SK-N-SH (cell line): Measurements from ENCODE around the gene CERS1. TPM values are rescaled to one million over a fixed set of nuclear protein-coding genes. Genes with fewer than 3 reads are reported as not detected.

Experiments used
- CTCF ChIA-PET: fragments of 300-600, 350-600 bp; formaldehyde crosslinking; extraction: SDS; loops from one replicate; lab custom pipeline; 2021; lab: Yijun Ruan, JAX
- POLR2A ChIA-PET: fragments of 350-600 bp; sonication (Branson Sonifier 250); formaldehyde crosslinking; extraction: SDS; loops from one replicate; lab custom pipeline; 2020; ENCODE audit warnings: antibody characterized with exemption, inconsistent platforms; lab: Yijun Ruan, JAX
- DNase-seq: peaks from one replicate; pipeline ENCODE4 v3.0.0; 2012
- H2AFZ ChIP-seq: fragments of 200-600 bp; sonication (generic); 2 replicates; pipeline ENCODE4 v1.8.1; 2016; ENCODE audit warnings: antibody characterized with exemption, mild to moderate bottlenecking, low read depth
- H3F3A ChIP-seq: fragments of 200-600 bp; sonication (generic); replicated peaks from 2 replicates; pipeline ENCODE3; 2016; ENCODE audit warnings: antibody characterized with exemption, mild to moderate bottlenecking; ENCODE audit not compliant: insufficient read depth
- H3K27ac ChIP-seq, 2 experiments: fragments of 200-500 bp in 1 of 2; fragments of 200-600 bp in 1 of 2; sonication (Bioruptor generic) in 1 of 2; sonication (generic), shearing (Covaris generic) in 1 of 2; 2 replicates each; pipeline versions ENCODE4 v1.5.1 to v1.6.1; 2014 to 2016; ENCODE audit warnings: low read depth in 2 of 2, inconsistent platforms in 1 of 2, low read length in 1 of 2, mild to moderate bottlenecking in 1 of 2, mixed read lengths in 1 of 2
- H3K27me3 ChIP-seq: fragments of 200-600 bp; sonication (generic), shearing (Covaris generic); 2 replicates; pipeline ENCODE4 v1.6.1; 2016; ENCODE audit warnings: mixed run types; ENCODE audit not compliant: insufficient read depth
- H3K36me3 ChIP-seq, 2 experiments: fragments of 200-500 bp in 1 of 2; fragments of 200-600 bp in 1 of 2; sonication (Bioruptor generic) in 1 of 2; sonication (generic) in 1 of 2; replicated peaks in 1 of 2; 2 replicates each; pipeline versions ENCODE3 to v1.5.1; 2014 to 2016; ENCODE audit warnings: low read length in 1 of 2, mild to moderate bottlenecking in 1 of 2; ENCODE audit not compliant: insufficient read depth in 2 of 2, control insufficient read depth in 1 of 2
- H3K4me1 ChIP-seq, 2 experiments: fragments of 200-500 bp in 1 of 2; fragments of 200-600 bp in 1 of 2; sonication (Bioruptor generic) in 1 of 2; sonication (generic), shearing (Covaris generic) in 1 of 2; 2 replicates each; pipeline versions ENCODE4 v1.5.1 to v1.6.1; 2014 to 2016; ENCODE audit warnings: low read depth in 1 of 2, low read length in 1 of 2, mixed run types in 1 of 2; ENCODE audit not compliant: insufficient read depth in 2 of 2, control insufficient read depth in 1 of 2
- H3K4me2 ChIP-seq: fragments of 200-600 bp; sonication (generic), shearing (Covaris generic); 2 replicates; pipeline ENCODE4 v1.6.1; 2017; ENCODE audit warnings: mixed run types
- H3K4me3 ChIP-seq, 2 experiments: fragments of 200-500 bp in 1 of 2; fragments of 200-600 bp in 1 of 2; sonication (Bioruptor generic) in 1 of 2; sonication (generic), shearing (Covaris generic) in 1 of 2; 2 replicates each; pipeline versions ENCODE4 v1.5.1 to v1.8.1; 2014 to 2016; ENCODE audit warnings: low read depth in 2 of 2, inconsistent platforms in 1 of 2, low read length in 1 of 2, mild to moderate bottlenecking in 1 of 2, mixed read lengths in 1 of 2, moderate library complexity in 1 of 2
- H3K79me2 ChIP-seq: fragments of 200-600 bp; sonication (generic); 2 replicates; pipeline ENCODE4 v1.8.1; 2017; ENCODE audit warnings: mild to moderate bottlenecking; ENCODE audit not compliant: insufficient read depth
- H3K9ac ChIP-seq: fragments of 200-600 bp; sonication (generic); 2 replicates; pipeline ENCODE4 v1.6.1; 2017; ENCODE audit warnings: mixed run types
- H3K9me2 ChIP-seq: fragments of 200-600 bp; sonication (generic); 2 replicates; pipeline ENCODE4 v1.6.1; 2017; ENCODE audit warnings: mixed run types
- H3K9me3 ChIP-seq: fragments of 200-600 bp; sonication (generic); 2 replicates; pipeline ENCODE4 v1.6.1; 2017; ENCODE audit warnings: mixed run types, mild to moderate bottlenecking, moderate library complexity
- H4K20me1 ChIP-seq: fragments of 200-600 bp; sonication (generic); 2 replicates; pipeline ENCODE4 v1.6.1; 2017; ENCODE audit warnings: mild to moderate bottlenecking, mixed run types; ENCODE audit not compliant: insufficient read depth
- ELF1 ChIP-seq: IDR thresholded peaks from 2 replicates; pipeline ENCODE4 v1.4.0; 2012
- EP300 ChIP-seq, 2 experiments: IDR thresholded peaks; 2 replicates each; pipeline versions ENCODE4 v1.4.0 to v1.6.1; 2012; ENCODE audit warnings: borderline replicate concordance in 1 of 2, low read depth in 1 of 2, low read length in 1 of 2
- FOSL2 ChIP-seq: IDR thresholded peaks from 2 replicates; pipeline ENCODE4 v1.4.0; 2012; ENCODE audit warnings: low read depth, mild to moderate bottlenecking, moderate library complexity, borderline replicate concordance
- GABPA ChIP-seq: IDR thresholded peaks from 2 replicates; pipeline ENCODE4 v1.4.0; 2012; ENCODE audit warnings: low read depth, mild to moderate bottlenecking
- JUND ChIP-seq: IDR thresholded peaks from 2 replicates; pipeline ENCODE4 v1.4.0; 2012
- MEF2A ChIP-seq: IDR thresholded peaks from 2 replicates; pipeline ENCODE4 v1.4.0; 2012; ENCODE audit warnings: low read depth, borderline replicate concordance
- MXI1 ChIP-seq: IDR thresholded peaks from 2 replicates; pipeline ENCODE4 v1.6.1; 2012; ENCODE audit warnings: mild to moderate bottlenecking, low read depth, low read length, improper control_type of control experiment
- NRF1 ChIP-seq: IDR thresholded peaks from 2 replicates; pipeline ENCODE4 v1.6.1; 2012; ENCODE audit warnings: low read depth, mild to moderate bottlenecking, low read length
- POLR2AphosphoS5 ChIP-seq: IDR thresholded peaks from 2 replicates; pipeline ENCODE4 v1.6.1; 2012; ENCODE audit warnings: low read depth, low read length
- RAD21 ChIP-seq: IDR thresholded peaks from 2 replicates; pipeline ENCODE4 v1.6.1; 2012; ENCODE audit warnings: mild to moderate bottlenecking, low read length
- RCOR1 ChIP-seq: fragments of 150-350 bp; IDR thresholded peaks from 2 replicates; pipeline ENCODE4 v1.6.1; 2017; ENCODE audit warnings: antibody characterized with exemption, low read length
- RXRA ChIP-seq: IDR thresholded peaks from 2 replicates; pipeline ENCODE4 v1.4.0; 2012; ENCODE audit warnings: low read depth, mild to moderate bottlenecking, borderline replicate concordance
- TAF1 ChIP-seq: IDR thresholded peaks from 2 replicates; pipeline ENCODE4 v1.6.1; 2012; ENCODE audit warnings: low read depth, mild to moderate bottlenecking, low read length, moderate library complexity, borderline replicate concordance
- YY1 ChIP-seq: IDR thresholded peaks from 2 replicates; pipeline ENCODE4 v1.4.0; 2012; ENCODE audit warnings: low read depth, mild to moderate bottlenecking
- WGBS: methylation state at CpG from one replicate; pipeline ENCODE4 v1.1.6; 2017; ENCODE audit warnings: low lambda C conversion rate; 5-methylcytosine and 5-hydroxymethylcytosine counted together
- polyA plus RNA-seq, 3 experiments: library from polyadenylated mRNA; depleted of rRNA; stranded (reverse); fragments of >200 nt; gene quantifications; 2 replicates each; pipeline ENCODE4 v1.2.3, GENCODE V29; 2012
- TF ChIP-seq, protein P1 (sequence below): fragments of 200-600 bp; sonication (generic); IDR thresholded peaks from 2 replicates; pipeline ENCODE4 v1.6.1; 2017; ENCODE audit warnings: antibody characterized with exemption, mild to moderate bottlenecking, moderate library complexity
- TF ChIP-seq, protein P2 (sequence below): IDR thresholded peaks from 2 replicates; pipeline ENCODE4 v1.4.0; 2012; ENCODE audit warnings: low read depth
- TF ChIP-seq, protein P3 (sequence below): fragments of 150-350 bp; IDR thresholded peaks from 2 replicates; pipeline ENCODE4 v1.6.1; 2016; ENCODE audit warnings: mild to moderate bottlenecking, low read depth, low read length
- TF ChIP-seq, protein P4 (sequence below): IDR thresholded peaks from 2 replicates; pipeline ENCODE4 v1.4.0; 2012; ENCODE audit warnings: low read depth, borderline replicate concordance
- TF ChIP-seq, protein P5 (sequence below): IDR thresholded peaks from 2 replicates; pipeline ENCODE4; 2012

The CERS1 gene
- polyA plus RNA-seq, 1 of the 3 experiments (the other 2 are of a cell fraction) = 7.3 TPM

DNA sequence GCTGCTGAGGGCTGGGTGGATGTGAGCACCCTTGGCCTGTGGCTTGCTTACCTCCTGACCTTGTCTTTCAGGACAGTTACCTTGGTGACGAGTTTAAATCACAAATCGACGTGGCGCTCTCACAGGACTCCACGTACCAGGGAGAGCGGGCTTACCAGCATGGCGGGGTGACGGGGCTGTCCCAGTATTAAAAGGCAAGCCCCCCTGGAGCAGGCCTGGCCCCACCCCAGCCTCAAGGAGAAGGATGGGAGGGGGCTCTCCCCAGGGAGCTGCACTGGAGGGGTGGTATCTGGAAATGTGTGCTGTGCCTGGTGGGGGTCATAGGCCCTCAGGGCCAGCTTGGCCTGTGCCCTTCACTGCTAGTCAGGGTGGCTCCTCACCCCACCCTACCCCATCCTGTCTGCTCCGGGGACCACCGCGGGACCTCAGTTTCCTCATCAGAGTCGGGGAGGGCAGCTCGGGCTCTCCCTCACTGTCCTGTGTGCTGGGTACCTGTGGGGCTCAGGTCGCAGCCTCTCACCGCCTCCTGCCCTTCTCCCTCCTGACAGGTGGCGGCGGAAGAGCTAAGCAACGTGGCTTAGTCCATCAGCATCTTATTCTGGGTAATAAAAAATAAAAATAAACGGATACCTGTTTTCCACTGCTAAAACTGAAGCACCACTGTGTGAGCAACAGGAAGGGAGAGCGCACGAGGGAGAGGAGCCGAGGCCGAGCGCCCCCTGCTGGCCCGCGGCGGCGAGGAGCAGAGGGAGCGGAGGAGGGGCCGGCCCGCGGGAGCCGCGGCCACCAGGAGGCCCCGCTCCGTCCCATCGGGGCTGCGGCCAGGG, 29.8 kb downstream of the CERS1 start (continued):
- no peak for TF ChIP-seq MXI1
- TF ChIP-seq, protein P1, sequence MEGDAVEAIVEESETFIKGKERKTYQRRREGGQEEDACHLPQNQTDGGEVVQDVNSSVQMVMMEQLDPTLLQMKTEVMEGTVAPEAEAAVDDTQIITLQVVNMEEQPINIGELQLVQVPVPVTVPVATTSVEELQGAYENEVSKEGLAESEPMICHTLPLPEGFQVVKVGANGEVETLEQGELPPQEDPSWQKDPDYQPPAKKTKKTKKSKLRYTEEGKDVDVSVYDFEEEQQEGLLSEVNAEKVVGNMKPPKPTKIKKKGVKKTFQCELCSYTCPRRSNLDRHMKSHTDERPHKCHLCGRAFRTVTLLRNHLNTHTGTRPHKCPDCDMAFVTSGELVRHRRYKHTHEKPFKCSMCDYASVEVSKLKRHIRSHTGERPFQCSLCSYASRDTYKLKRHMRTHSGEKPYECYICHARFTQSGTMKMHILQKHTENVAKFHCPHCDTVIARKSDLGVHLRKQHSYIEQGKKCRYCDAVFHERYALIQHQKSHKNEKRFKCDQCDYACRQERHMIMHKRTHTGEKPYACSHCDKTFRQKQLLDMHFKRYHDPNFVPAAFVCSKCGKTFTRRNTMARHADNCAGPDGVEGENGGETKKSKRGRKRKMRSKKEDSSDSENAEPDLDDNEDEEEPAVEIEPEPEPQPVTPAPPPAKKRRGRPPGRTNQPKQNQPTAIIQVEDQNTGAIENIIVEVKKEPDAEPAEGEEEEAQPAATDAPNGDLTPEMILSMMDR = peak; percentile 99
- TF ChIP-seq GABPA = no peak
- TF ChIP-seq, protein P2, sequence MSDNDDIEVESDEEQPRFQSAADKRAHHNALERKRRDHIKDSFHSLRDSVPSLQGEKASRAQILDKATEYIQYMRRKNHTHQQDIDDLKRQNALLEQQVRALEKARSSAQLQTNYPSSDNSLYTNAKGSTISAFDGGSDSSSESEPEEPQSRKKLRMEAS = 0 out of 2 replicates have a peak, but pooled peaks have one; percentile 36

DNA sequence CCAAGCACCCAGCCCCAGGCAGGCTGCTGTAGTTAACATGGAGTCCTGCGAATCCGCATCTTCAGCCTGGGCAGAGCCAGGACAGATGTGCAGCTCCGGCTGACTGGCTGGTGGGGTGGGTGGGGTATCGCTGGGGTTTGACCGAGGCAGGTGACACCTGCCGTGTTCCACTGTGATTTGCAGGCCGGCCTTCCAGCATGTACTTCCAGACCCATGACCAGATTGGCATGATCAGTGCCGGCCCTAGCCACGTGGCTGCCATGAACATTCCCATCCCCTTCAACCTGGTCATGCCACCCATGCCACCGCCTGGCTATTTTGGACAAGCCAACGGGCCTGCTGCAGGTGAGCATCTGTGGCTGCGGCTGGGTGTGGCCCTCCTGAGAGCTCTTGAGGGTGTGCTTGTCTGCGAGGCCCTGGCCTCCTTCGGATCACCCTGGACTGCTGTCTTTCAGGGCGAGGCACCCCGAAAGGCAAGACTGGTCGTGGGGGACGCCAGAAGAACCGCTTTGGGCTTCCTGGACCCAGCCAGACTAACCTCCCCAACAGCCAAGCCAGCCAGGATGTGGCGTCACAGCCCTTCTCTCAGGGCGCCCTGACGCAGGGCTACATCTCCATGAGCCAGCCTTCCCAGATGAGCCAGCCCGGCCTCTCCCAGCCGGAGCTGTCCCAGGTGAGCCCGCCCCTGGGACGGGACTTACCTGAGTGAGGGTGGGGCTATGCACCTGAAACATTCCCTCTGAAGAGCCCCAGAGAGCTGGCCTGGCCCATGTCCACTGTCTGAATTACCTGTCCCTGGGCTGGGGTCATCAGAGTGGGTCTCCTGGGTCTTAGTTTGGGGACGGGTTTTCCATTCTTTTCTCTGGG, 30.6 kb downstream of the CERS1 start:
- H4K20me1 ChIP-seq = no peaks in the 10 kb centered on the region
- no peak overlapping the region for H3K4me3 ChIP-seq
- H3K4me1 ChIP-seq = no peaks in the 10 kb centered on the region
- no peak overlapping the region for H2AFZ ChIP-seq
- peaks cover 2% of the 10 kb centered on the region; the same call in 1 of the 2 replicates for H3K79me2 ChIP-seq
- H3K27ac ChIP-seq = no peak overlapping the region
- WGBS = 91% methylated on average over 9 of the region's 27 CpGs
- H3K36me3 ChIP-seq = peaks cover 19 to 62% of the 10 kb centered on the region in 2 experiments
- peaks cover 17% of the 10 kb centered on the region for H3F3A ChIP-seq
- POLR2A ChIA-PET = no interaction called here
- no peaks in the 10 kb centered on the region for H3K9me2 ChIP-seq
- H3K27me3 ChIP-seq = no peaks in the 10 kb centered on the region
- H3K9ac ChIP-seq = no peak overlapping the region
- no peak for DNase-seq
- no peak overlapping the region for H3K4me2 ChIP-seq
- no peaks in the 10 kb centered on the region for H3K9me3 ChIP-seq
- CTCF ChIA-PET = interaction anchor here (0.6 to 10.3 kb wide), 30 partner anchors 11 to 402 kb away, joined by 3 to 201 read pairs (median 4); partner anchors contain the start of genes CERS1, COPE, DDX49 and REX1BD
- TF ChIP-seq, protein P3, sequence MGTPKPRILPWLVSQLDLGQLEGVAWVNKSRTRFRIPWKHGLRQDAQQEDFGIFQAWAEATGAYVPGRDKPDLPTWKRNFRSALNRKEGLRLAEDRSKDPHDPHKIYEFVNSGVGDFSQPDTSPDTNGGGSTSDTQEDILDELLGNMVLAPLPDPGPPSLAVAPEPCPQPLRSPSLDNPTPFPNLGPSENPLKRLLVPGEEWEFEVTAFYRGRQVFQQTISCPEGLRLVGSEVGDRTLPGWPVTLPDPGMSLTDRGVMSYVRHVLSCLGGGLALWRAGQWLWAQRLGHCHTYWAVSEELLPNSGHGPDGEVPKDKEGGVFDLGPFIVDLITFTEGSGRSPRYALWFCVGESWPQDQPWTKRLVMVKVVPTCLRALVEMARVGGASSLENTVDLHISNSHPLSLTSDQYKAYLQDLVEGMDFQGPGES = no peak
- TF ChIP-seq, protein P2 = no peak
- TF ChIP-seq RAD21 = no peak
- TF ChIP-seq, protein P4, sequence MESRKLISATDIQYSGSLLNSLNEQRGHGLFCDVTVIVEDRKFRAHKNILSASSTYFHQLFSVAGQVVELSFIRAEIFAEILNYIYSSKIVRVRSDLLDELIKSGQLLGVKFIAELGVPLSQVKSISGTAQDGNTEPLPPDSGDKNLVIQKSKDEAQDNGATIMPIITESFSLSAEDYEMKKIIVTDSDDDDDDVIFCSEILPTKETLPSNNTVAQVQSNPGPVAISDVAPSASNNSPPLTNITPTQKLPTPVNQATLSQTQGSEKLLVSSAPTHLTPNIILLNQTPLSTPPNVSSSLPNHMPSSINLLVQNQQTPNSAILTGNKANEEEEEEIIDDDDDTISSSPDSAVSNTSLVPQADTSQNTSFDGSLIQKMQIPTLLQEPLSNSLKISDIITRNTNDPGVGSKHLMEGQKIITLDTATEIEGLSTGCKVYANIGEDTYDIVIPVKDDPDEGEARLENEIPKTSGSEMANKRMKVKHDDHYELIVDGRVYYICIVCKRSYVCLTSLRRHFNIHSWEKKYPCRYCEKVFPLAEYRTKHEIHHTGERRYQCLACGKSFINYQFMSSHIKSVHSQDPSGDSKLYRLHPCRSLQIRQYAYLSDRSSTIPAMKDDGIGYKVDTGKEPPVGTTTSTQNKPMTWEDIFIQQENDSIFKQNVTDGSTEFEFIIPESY = no peak
- no peak for TF ChIP-seq FOSL2
- no peak for TF ChIP-seq EP300 (IDR thresholded peaks at IDR 0.05; ENCODE audit: borderline replicate concordance in 1 of 2, low read depth in 1 of 2, low read length in 1 of 2)
- no peak for TF ChIP-seq YY1
- TF ChIP-seq MEF2A = no peak
- no peak for TF ChIP-seq RXRA
- no peak for TF ChIP-seq ELF1
- TF ChIP-seq JUND = no peak
- TF ChIP-seq, protein P1 = no peak
- TF ChIP-seq NRF1 = no peak
- TF ChIP-seq POLR2AphosphoS5 = no peak
- TF ChIP-seq TAF1 = no peak
- TF ChIP-seq, protein P5, sequence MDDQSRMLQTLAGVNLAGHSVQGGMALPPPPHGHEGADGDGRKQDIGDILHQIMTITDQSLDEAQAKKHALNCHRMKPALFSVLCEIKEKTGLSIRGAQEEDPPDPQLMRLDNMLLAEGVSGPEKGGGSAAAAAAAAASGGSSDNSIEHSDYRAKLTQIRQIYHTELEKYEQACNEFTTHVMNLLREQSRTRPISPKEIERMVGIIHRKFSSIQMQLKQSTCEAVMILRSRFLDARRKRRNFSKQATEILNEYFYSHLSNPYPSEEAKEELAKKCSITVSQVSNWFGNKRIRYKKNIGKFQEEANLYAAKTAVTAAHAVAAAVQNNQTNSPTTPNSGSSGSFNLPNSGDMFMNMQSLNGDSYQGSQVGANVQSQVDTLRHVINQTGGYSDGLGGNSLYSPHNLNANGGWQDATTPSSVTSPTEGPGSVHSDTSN = no peak
- no peak for TF ChIP-seq RCOR1
